Right lobe of liver (tissue), 4 donors: Measurements from ENCODE around the gene STK10.

ENCODE experiments used
- POLR2A ChIP-seq: fragments of 450-650 bp; IDR thresholded peaks from one replicate; pipeline ENCODE4 v1.6.1; 2017; ENCODE audit warnings: antibody characterized with exemption, mild to moderate bottlenecking
- TF ChIP-seq, protein P1 (sequence below), 4 donors: fragments of 200-600 bp in 3 of 4; fragments of 450-650 bp in 1 of 4; IDR thresholded peaks; one replicate each; pipeline versions ENCODE4 v1.5.1 to v1.8.0; 2016 to 2022; ENCODE audit warnings: antibody characterized with exemption in 4 of 4, mild to moderate bottlenecking in 2 of 4
- donor health status: DM: no; HTN: no; CAD: no.
- donor health status: DM: no; HTN: no; CAD: no.
- donor health status: DM: no; HTN: yes; CAD: no.

DNA sequence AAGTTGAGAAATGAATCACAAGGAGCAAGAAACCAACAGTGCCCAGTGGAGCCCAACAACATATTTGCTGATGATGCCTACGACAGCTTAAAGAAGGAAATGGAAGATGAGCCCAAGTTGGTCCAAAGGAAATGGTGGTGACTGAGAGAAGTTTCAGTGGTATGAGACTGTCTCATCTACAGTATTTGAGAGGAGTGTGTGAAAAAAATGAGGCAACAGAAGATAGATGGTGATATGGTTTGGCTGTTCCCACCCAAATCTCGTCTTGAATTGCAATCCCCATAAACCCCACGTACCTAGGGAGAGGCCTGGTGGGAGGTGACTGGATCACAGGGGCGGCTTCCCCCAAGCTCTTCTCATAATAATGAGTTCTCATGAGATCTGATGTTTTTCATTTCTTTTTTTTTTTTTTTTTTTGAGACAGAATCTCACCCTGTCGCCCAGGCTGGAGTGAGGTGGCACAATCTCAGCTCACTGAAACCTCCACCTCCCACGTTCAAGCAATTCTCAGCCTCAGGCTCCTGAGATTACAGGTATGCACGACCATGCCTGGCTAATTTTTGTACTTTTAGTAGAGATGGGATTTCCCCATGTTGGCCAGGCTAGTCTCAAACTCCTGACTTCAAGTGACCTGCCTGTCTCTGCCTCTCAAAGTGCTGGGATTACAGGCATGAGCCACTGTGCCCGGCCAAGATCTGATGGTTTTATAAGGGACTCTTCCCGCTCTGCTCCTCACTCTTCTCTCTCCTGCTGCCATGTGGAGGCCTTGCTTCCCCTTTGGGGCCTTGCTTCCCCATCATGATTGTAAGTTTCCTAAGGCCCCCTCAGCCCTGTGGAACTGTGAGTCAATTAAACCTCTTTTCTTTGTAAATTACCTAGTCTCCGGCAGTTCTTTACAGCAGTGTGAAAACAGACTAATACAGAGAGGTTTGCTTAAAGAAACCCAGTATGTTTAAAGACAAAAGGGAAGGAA lies 36.2 kb upstream of the STK10 start:
- TF ChIP-seq, protein P1, sequence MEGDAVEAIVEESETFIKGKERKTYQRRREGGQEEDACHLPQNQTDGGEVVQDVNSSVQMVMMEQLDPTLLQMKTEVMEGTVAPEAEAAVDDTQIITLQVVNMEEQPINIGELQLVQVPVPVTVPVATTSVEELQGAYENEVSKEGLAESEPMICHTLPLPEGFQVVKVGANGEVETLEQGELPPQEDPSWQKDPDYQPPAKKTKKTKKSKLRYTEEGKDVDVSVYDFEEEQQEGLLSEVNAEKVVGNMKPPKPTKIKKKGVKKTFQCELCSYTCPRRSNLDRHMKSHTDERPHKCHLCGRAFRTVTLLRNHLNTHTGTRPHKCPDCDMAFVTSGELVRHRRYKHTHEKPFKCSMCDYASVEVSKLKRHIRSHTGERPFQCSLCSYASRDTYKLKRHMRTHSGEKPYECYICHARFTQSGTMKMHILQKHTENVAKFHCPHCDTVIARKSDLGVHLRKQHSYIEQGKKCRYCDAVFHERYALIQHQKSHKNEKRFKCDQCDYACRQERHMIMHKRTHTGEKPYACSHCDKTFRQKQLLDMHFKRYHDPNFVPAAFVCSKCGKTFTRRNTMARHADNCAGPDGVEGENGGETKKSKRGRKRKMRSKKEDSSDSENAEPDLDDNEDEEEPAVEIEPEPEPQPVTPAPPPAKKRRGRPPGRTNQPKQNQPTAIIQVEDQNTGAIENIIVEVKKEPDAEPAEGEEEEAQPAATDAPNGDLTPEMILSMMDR (IDR thresholded peaks at IDR 0.05) = no peak
- no peak for TF ChIP-seq POLR2A
